ENCODE results near the gene HDAC11. TPM values are rescaled to one million over a fixed set of nuclear protein-coding genes. Genes with fewer than 3 reads are reported as not detected.

The HDAC11 gene
- total RNA-seq, 2 experiments from 2014 or later = 0.74 to 1.1 TPM

GRCh38 chr3:13548696-13549622 lies 68.9 kb downstream of the HDAC11 start, which contains the start of gene FBLN2:
Gene FBLN2 (plus strand): TSS chr3:13549125. CDS start chr3:13570356, 21,231 bp downstream.
- H3K27ac ChIP-seq (ENCODE audit: low read depth, low read length, poor library complexity, severe bottlenecking) = no peak within 1 kb of the TSS
- no peaks in the 10 kb centered on the region for H3K79me2 ChIP-seq (ENCODE audit: insufficient read depth, low read depth, low read length)
- no peaks in the 10 kb centered on the region for H3K36me3 ChIP-seq (ENCODE audit: insufficient read depth, low read length)
- no peak within 1 kb of the TSS for H3K4me2 ChIP-seq (ENCODE audit: low read length)
- no peak for TF ChIP-seq CTCF (conservative IDR thresholded peaks at IDR 0.05; ENCODE audit: low read length)
- TF ChIP-seq EZH2phosphoT487 (IDR thresholded peaks at IDR 0.05; ENCODE audit: borderline replicate concordance, low read depth, low read length) = no peak
- DNase-seq (ENCODE audit: low spot score) = no peak
- no peaks in the 10 kb centered on the region for H3K9me2 ChIP-seq (ENCODE audit: insufficient read depth, low read length)
- ChIA-PET POLR2A (no interaction called here), CTCF (ENCODE audit: unreplicated experiment) (no interaction called here)
- H3K4me1 ChIP-seq (ENCODE audit: insufficient read depth, low read length, poor library complexity, severe bottlenecking) = no peaks in the 10 kb centered on the region
- H2AFZ ChIP-seq (ENCODE audit: low read length) = no peak within 1 kb of the TSS
- H4K20me1 ChIP-seq (ENCODE audit: insufficient read depth, low read length) = no peaks in the 10 kb centered on the region
- no peak within 1 kb of the TSS for H3K4me3 ChIP-seq (ENCODE audit: low read depth, low read length, poor library complexity, severe bottlenecking)
- intact Hi-C loops (cut with micrococcal nuclease; ENCODE audit: unreplicated experiment) = no loop called here
- BruUV-seq (replicated peaks) = no TSS peak
- no peaks in the 10 kb centered on the region for H3K9me3 ChIP-seq (ENCODE audit: low read length)

- Histone ChIP-seq H3K36me3 (ENCODE audit: insufficient read depth, low read length) (no peaks in the 10 kb centered on the region), H3K9me3 (ENCODE audit: low read length) (no peaks in the 10 kb centered on the region), H3K27ac (ENCODE audit: low read depth, low read length, poor library complexity, severe bottlenecking) (no peak overlapping the region), H3K4me1 (ENCODE audit: insufficient read depth, low read length, poor library complexity, severe bottlenecking) (no peaks in the 10 kb centered on the region), H4K20me1 (ENCODE audit: insufficient read depth, low read length) (no peaks in the 10 kb centered on the region), H2AFZ (ENCODE audit: low read length) (no peak overlapping the region), H3K4me2 (ENCODE audit: low read length) (no peak overlapping the region), H3K9me2 (ENCODE audit: insufficient read depth, low read length) (no peaks in the 10 kb centered on the region), H3K79me2 (ENCODE audit: insufficient read depth, low read depth, low read length) (no peaks in the 10 kb centered on the region), H3K4me3 (ENCODE audit: low read depth, low read length, poor library complexity, severe bottlenecking) (no peak overlapping the region)
- CTCF ChIA-PET (ENCODE audit: unreplicated experiment) = no interaction called here
- BruUV-seq (replicated peaks) = no TSS peak
- POLR2A ChIA-PET = no interaction called here
- intact Hi-C loops (cut with micrococcal nuclease; ENCODE audit: unreplicated experiment) = no loop called here
- TF ChIP-seq CTCF (conservative IDR thresholded peaks at IDR 0.05; ENCODE audit: low read length) = no peak
- no peak for TF ChIP-seq EZH2phosphoT487 (IDR thresholded peaks at IDR 0.05; ENCODE audit: borderline replicate concordance, low read depth, low read length)
- DNase-seq (ENCODE audit: low spot score) = no peak
Measured at GRCh38 chr3:13549623-13550422, 69.7 kb downstream of the HDAC11 start.

GRCh38 chr3:13550423-13550690 lies 70.3 kb downstream of the HDAC11 start:
- H3K9me3 ChIP-seq (ENCODE audit: low read length) = no peaks in the 10 kb centered on the region
- intact Hi-C loops (cut with micrococcal nuclease; ENCODE audit: unreplicated experiment) = no loop called here
- no peak overlapping the region for H3K4me3 ChIP-seq (ENCODE audit: low read depth, low read length, poor library complexity, severe bottlenecking)
- ChIA-PET CTCF (ENCODE audit: unreplicated experiment) (no interaction called here), POLR2A (no interaction called here)
- no peak for DNase-seq (ENCODE audit: low spot score)
- H3K79me2 ChIP-seq (ENCODE audit: insufficient read depth, low read depth, low read length) = no peaks in the 10 kb centered on the region
- H3K4me2 ChIP-seq (ENCODE audit: low read length) = no peak overlapping the region
- H3K27ac ChIP-seq (ENCODE audit: low read depth, low read length, poor library complexity, severe bottlenecking) = no peak overlapping the region
- BruUV-seq (replicated peaks) = no TSS peak
- no peaks in the 10 kb centered on the region for H3K36me3 ChIP-seq (ENCODE audit: insufficient read depth, low read length)
- H2AFZ ChIP-seq (ENCODE audit: low read length) = no peak overlapping the region
- no peaks in the 10 kb centered on the region for H4K20me1 ChIP-seq (ENCODE audit: insufficient read depth, low read length)
- TF ChIP-seq EZH2phosphoT487 (IDR thresholded peaks at IDR 0.05; ENCODE audit: borderline replicate concordance, low read depth, low read length) = no peak
- TF ChIP-seq CTCF (conservative IDR thresholded peaks at IDR 0.05; ENCODE audit: low read length) = no peak
- H3K4me1 ChIP-seq (ENCODE audit: insufficient read depth, low read length, poor library complexity, severe bottlenecking) = no peaks in the 10 kb centered on the region
- no peaks in the 10 kb centered on the region for H3K9me2 ChIP-seq (ENCODE audit: insufficient read depth, low read length)

Data from OCI-LY7 (cell line).